ENCODE data around the gene NCKAP1. TPM values are rescaled to one million over a fixed set of nuclear protein-coding genes. Genes with fewer than 3 reads are reported as not detected.

The NCKAP1 gene
- total and polyA plus RNA-seq, 12 donors = 26.8 to 134 (median 104) TPM

GRCh38 chr2:182942756-182943155 lies 95.5 kb downstream of the NCKAP1 start:
- Histone ChIP-seq H3K4me1 (replicated peaks in 1 of 2) (peaks cover 4 to 17% of the 10 kb centered on the region in 2 donors), H3K9me3 (replicated peaks in 1 of 3) (no peaks in the 10 kb centered on the region), H3K27me3 (no peaks in the 10 kb centered on the region), H3K36me3 (replicated peaks in 1 of 2) (peaks cover 0 to 3% of the 10 kb centered on the region in 2 donors), H3K27ac (no peak overlapping the region), H3K4me3 (no peak overlapping the region)
- WGBS, 4 donors = 70 to 77% (median 72%) methylated on average over 2 of the region's 2 CpGs
- intact Hi-C loops (cut with DNase I) = no loop called here
- DNase-seq = no peak
- TF ChIP-seq POLR2A (IDR thresholded peaks at IDR 0.05) (no peak), CTCF (IDR thresholded peaks at IDR 0.05) (no peak)

- Histone ChIP-seq H3K36me3 (replicated peaks in 1 of 2) (peaks cover 0 to 3% of the 10 kb centered on the region in 2 donors), H3K27me3 (no peaks in the 10 kb centered on the region), H3K27ac (no peak overlapping the region), H3K4me1 (replicated peaks in 1 of 2) (peaks cover 0 to 11% of the 10 kb centered on the region in 2 donors), H3K9me3 (replicated peaks in 1 of 3) (no peaks in the 10 kb centered on the region), H3K4me3 (no peak overlapping the region)
- intact Hi-C loops (cut with DNase I) = no loop called here
- no peak for TF ChIP-seq CTCF (IDR thresholded peaks at IDR 0.05)
- no peak for TF ChIP-seq POLR2A (IDR thresholded peaks at IDR 0.05)
- no peak for DNase-seq
- 66 to 83% (median 73%) methylated on average over 1 of the region's 1 CpG for WGBS, 4 donors
Observed at GRCh38 chr2:182941919-182942318, 96.3 kb downstream of the NCKAP1 start.

- H3K4me1 ChIP-seq (replicated peaks in 1 of 2) = peaks cover 0 to 8% of the 10 kb centered on the region in 2 donors
- no peaks in the 10 kb centered on the region for H3K27me3 ChIP-seq
- DNase-seq = no peak
- peaks cover 0 to 9% of the 10 kb centered on the region in 2 donors for H3K36me3 ChIP-seq (replicated peaks in 1 of 2)
- no peak overlapping the region for H3K4me3 ChIP-seq
- TF ChIP-seq CTCF (IDR thresholded peaks at IDR 0.05) = no peak
- H3K27ac ChIP-seq = no peak overlapping the region
- H3K9me3 ChIP-seq (replicated peaks in 1 of 3) = no peaks in the 10 kb centered on the region
- WGBS, 4 donors = 83 to 93% (median 89%) methylated on average over 2 of the region's 2 CpGs
- intact Hi-C loops (cut with DNase I) = no loop called here
Observed at GRCh38 chr2:182941121-182941722, 97.0 kb downstream of the NCKAP1 start.

- H3K36me3 ChIP-seq (replicated peaks in 1 of 2) = peaks cover 0 to 17% of the 10 kb centered on the region in 2 donors
- WGBS, 4 donors = 91 to 92% (median 92%) methylated on average over 3 of the region's 3 CpGs
- peaks cover 0 to 8% of the 10 kb centered on the region in 2 donors for H3K4me1 ChIP-seq (replicated peaks in 1 of 2)
- DNase-seq = no peak
- no peaks in the 10 kb centered on the region for H3K27me3 ChIP-seq
- no peak overlapping the region for H3K27ac ChIP-seq
- no peaks in the 10 kb centered on the region for H3K9me3 ChIP-seq (replicated peaks in 1 of 3)
- TF ChIP-seq POLR2A (IDR thresholded peaks at IDR 0.05) = no peak
- TF ChIP-seq CTCF (IDR thresholded peaks at IDR 0.05) = no peak
- intact Hi-C loops (cut with DNase I) = no loop called here
- H3K4me3 ChIP-seq = no peak overlapping the region
Observed at GRCh38 chr2:182937870-182938269, 100.4 kb downstream of the NCKAP1 start.
